GM10266 (cell line): ENCODE results near the gene RAB40A.
A peak's percentile ranks its signal among the peaks of the same experiment; 100 is the strongest.
"Not testable (repeated sequence)": the region's sequence is repeated elsewhere in the genome, so short reads cannot be mapped to it uniquely, and the experiment has no call there.

ENCODE experiments used
- DNase-seq: peaks from one replicate; pipeline ENCODE4 v3.0.0; 2012; ENCODE audit errors: extremely low spot score
- CTCF ChIP-seq: IDR thresholded peaks from 2 replicates; pipeline ENCODE4 v1.5.1; 2012; ENCODE audit warnings: mild to moderate bottlenecking, low read depth; ENCODE audit not compliant: control insufficient read depth, insufficient read depth; ENCODE audit errors: missing control alignments

Gene RAB40A

GRCh38 chrX:103488332-103488731, 31.0 kb downstream of the RAB40A start:
- peak; percentile 4 for DNase-seq
- TF ChIP-seq CTCF, result no peak

GRCh38 chrX:103483720-103484119, 35.6 kb downstream of the RAB40A start:
- TF ChIP-seq CTCF, result no peak
- no peak for DNase-seq

- TF ChIP-seq CTCF, result no peak
These were observed 38.8 kb downstream of the RAB40A start for GRCh38 chrX:103480526-103480925.

GRCh38 chrX:103477496-103477895, 41.8 kb downstream of the RAB40A start:
- DNase-seq, result no peak
- no peak for TF ChIP-seq CTCF

More at GRCh38 chrX:103480526-103480925, 38.8 kb downstream of the RAB40A start:
- DNase-seq, result no peak

GRCh38 chrX:103475381-103475780, 43.9 kb downstream of the RAB40A start:
- no peak for TF ChIP-seq CTCF
- DNase-seq, result no peak

- not testable (repeated sequence) for DNase-seq
These were observed 49.3 kb downstream of the RAB40A start for GRCh38 chrX:103469977-103470376.

GRCh38 chrX:103467887-103468286, 51.4 kb downstream of the RAB40A start:
- TF ChIP-seq CTCF, result no peak
- no peak for DNase-seq

GRCh38 chrX:103467156-103467555, 52.1 kb downstream of the RAB40A start:
- no peak for TF ChIP-seq CTCF
- no peak for DNase-seq
